Mucosa of descending colon (tissue), 3 donors: ENCODE data around the gene MEGF6. TPM values are rescaled to one million over a fixed set of nuclear protein-coding genes. Genes with fewer than 3 reads are reported as not detected.

Source experiments
- ATAC-seq: fragments of 200-7000 bp; cut with Tn5 transposase; one replicate; pipeline ENCODE4 v1.9.1; 2020; ENCODE audit warnings: mild to moderate bottlenecking, moderate library complexity
- DNase-seq, 3 donors: peaks; one replicate each; pipeline ENCODE4 v3.0.0-alpha.2; 2020
- H3K36me3 ChIP-seq: fragments of 200-600 bp; one replicate; pipeline ENCODE4 v1.8.0; 2021; ENCODE audit warnings: low read depth, mild to moderate bottlenecking
- H3K4me1 ChIP-seq: fragments of 200-600 bp; one replicate; pipeline ENCODE4 v1.8.0; 2021; ENCODE audit warnings: low read depth, mild to moderate bottlenecking
- H3K4me3 ChIP-seq: fragments of 200-600 bp; one replicate; pipeline ENCODE4 v1.8.0; 2021; ENCODE audit warnings: mild to moderate bottlenecking
- H3K9me3 ChIP-seq: fragments of 200-600 bp; one replicate; pipeline ENCODE4 v1.8.0; 2021; ENCODE audit warnings: mild to moderate bottlenecking
- intact Hi-C, 2 donors: fragments of 100-400 bp; cut with DNase I in 1 of 2; cut with micrococcal nuclease in 1 of 2; formaldehyde crosslinking; loops; one replicate each; pipeline versions ENCODE4 v1.11.0 to v1.11.1; 2022; cut with DNase I, micrococcal nuclease
- total RNA-seq, 3 donors: library from RNA; stranded (reverse); fragmentation: NEBNext Ultra II Directional in 2 of 3; extraction: Animal tissue kit (Norgen Biotek cat#: 25700) in 2 of 3; gene quantifications; one replicate each; pipeline versions ENCODE4 v1.2.1 to v1.2.4, GENCODE V29; 2021 to 2023
- TF ChIP-seq, protein P1 (sequence below): fragments of 200-600 bp; IDR thresholded peaks from one replicate; pipeline ENCODE4 v1.8.0; 2022; ENCODE audit warnings: antibody characterized with exemption, mild to moderate bottlenecking
- donor health status: DM: no; HTN: no; CAD: no; lungs with moderate emphysema.
- donor health status: DM: no; HTN: no; CAD: no.
- donor health status: DM: no; HTN: yes; CAD: no.

MEGF6 gene
- total RNA-seq, 3 donors from 2014 or later, result 6.2 to 12.2 (median 8.5) TPM

- Histone ChIP-seq H3K9me3 (no peaks in the 10 kb centered on the region), H3K36me3 (no peaks in the 10 kb centered on the region), H3K4me3 (no peak overlapping the region), H3K4me1 (peaks cover 31% of the 10 kb centered on the region)
- TF ChIP-seq, protein P1, sequence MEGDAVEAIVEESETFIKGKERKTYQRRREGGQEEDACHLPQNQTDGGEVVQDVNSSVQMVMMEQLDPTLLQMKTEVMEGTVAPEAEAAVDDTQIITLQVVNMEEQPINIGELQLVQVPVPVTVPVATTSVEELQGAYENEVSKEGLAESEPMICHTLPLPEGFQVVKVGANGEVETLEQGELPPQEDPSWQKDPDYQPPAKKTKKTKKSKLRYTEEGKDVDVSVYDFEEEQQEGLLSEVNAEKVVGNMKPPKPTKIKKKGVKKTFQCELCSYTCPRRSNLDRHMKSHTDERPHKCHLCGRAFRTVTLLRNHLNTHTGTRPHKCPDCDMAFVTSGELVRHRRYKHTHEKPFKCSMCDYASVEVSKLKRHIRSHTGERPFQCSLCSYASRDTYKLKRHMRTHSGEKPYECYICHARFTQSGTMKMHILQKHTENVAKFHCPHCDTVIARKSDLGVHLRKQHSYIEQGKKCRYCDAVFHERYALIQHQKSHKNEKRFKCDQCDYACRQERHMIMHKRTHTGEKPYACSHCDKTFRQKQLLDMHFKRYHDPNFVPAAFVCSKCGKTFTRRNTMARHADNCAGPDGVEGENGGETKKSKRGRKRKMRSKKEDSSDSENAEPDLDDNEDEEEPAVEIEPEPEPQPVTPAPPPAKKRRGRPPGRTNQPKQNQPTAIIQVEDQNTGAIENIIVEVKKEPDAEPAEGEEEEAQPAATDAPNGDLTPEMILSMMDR, result no peak
- DNase-seq, result peak in 2 of 3 donors; percentile 31 to 48
- no peak for ATAC-seq
- intact Hi-C loops, result loop anchor here in 1 of 2 donors (5.0 kb wide), 1 partner anchor 165 kb away; no protein-coding TSS in a partner anchor
Measured at GRCh38 chr1:3451994-3452865, 159.1 kb downstream of the MEGF6 start.

- TF ChIP-seq, protein P1, result no peak
- no peak for ATAC-seq
- peak in 1 of 3 donors; percentile 25 for DNase-seq
- Histone ChIP-seq H3K4me3 (no peak overlapping the region), H3K4me1 (peaks cover 18% of the 10 kb centered on the region), H3K9me3 (no peaks in the 10 kb centered on the region), H3K36me3 (no peaks in the 10 kb centered on the region)
- intact Hi-C loops, result loop anchor here in 1 of 2 donors (5.0 kb wide), 1 partner anchor 166 kb away; no protein-coding TSS in a partner anchor
Measured at GRCh38 chr1:3450983-3451382, 160.3 kb downstream of the MEGF6 start.

- Histone ChIP-seq H3K9me3 (no peaks in the 10 kb centered on the region), H3K36me3 (no peaks in the 10 kb centered on the region), H3K4me3 (no peak overlapping the region), H3K4me1 (peaks cover 12% of the 10 kb centered on the region)
- ATAC-seq (no peak), DNase-seq (no peak)
- TF ChIP-seq, protein P1, result no peak
- intact Hi-C loops, result loop anchor here in 1 of 2 donors (5.0 kb wide), 1 partner anchor 167 kb away; no protein-coding TSS in a partner anchor
Measured at GRCh38 chr1:3450202-3450863, 161.0 kb downstream of the MEGF6 start.

DNA sequence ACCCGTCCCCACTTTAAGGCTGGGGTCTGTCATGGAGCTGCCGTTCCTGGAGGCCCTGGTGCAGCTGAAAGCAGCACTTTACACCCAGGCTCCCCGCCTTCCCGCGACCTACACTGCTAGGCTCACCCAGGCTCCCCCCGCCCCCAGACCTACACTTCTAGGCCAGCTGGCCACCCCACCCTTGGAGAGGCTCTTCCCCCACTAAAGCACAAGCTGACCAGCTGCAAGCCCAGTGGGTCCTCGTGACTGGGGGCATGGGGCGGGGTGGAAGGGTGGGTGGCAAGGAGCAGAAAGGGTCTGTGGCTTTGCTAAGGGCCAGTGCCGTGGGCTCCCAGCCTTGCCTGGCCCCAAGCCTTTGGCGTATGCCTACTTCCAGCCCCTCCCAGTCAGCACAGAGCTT lies 166.6 kb downstream of the MEGF6 start:
- TF ChIP-seq, protein P1, result no peak
- intact Hi-C loops, result no loop called here
- Histone ChIP-seq H3K9me3 (no peaks in the 10 kb centered on the region), H3K4me1 (no peaks in the 10 kb centered on the region), H3K4me3 (no peak overlapping the region), H3K36me3 (no peaks in the 10 kb centered on the region)
- DNase-seq (peak in 1 of 3 donors; percentile 27), ATAC-seq (no peak)

DNA sequence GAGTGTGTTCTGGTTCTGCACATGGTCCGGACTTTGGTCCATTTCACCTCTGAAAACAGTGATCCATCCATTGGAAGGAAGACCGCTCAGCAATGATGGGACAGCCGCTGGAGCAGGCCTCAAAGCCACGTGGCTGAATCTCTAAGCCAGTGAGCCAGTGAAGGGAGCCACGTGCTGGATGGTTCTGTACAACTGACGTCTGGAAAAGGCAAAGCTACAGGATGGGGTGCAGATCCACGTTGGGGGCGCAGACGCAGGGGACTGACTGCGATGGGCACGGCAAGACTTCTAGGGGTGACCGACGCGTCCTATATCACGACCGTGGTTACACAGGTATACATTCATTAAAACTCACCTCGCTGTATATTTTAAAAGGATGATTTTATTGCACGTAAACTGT lies 167.0 kb downstream of the MEGF6 start:
- intact Hi-C loops, result no loop called here

More for the DNA sequence above, 167.0 kb downstream of the MEGF6 start:
- no peaks in the 10 kb centered on the region for H3K9me3 ChIP-seq
- ATAC-seq, result no peak
- H3K4me1 ChIP-seq, result no peaks in the 10 kb centered on the region
- peak in 1 of 3 donors; percentile 22 for DNase-seq
- H3K4me3 ChIP-seq, result no peak overlapping the region
- no peaks in the 10 kb centered on the region for H3K36me3 ChIP-seq
- TF ChIP-seq, protein P1, result no peak
